IMR-90 (cell line): ENCODE measurements around the gene AQP12B. TPM values are rescaled to one million over a fixed set of nuclear protein-coding genes. Genes with fewer than 3 reads are reported as not detected.

Experiments
- ATAC-seq: fragments of 200-7000 bp; cut with Tn5 transposase; 2 replicates; pipeline ENCODE4 v1.9.1; 2020; ENCODE audit warnings: low read depth, mild to moderate bottlenecking, moderate library complexity
- BruUV-seq: library from RNA; stranded (reverse); fragments of 400-500 nt; replicated peaks from 2 replicates; lab custom pipeline; 2021; lab: Mats Ljungman, UMichigan
- CTCF ChIA-PET: fragments of 300-600 bp; formaldehyde crosslinking; extraction: SDS; loops from one replicate; lab custom pipeline; 2021; ENCODE audit warnings: antibody characterized with exemption; lab: Yijun Ruan, JAX
- POLR2A ChIA-PET: fragments of 300-600 bp; sonication (Branson Sonifier 250); formaldehyde crosslinking; loops from one replicate; lab custom pipeline; 2022; ENCODE audit warnings: antibody characterized with exemption; ENCODE audit not compliant: unreplicated experiment; lab: Charles Lee
- DNase-seq: peaks from one replicate; pipeline ENCODE4 v3.0.0; 2013
- H2AFZ ChIP-seq: replicated peaks from 2 replicates; pipeline ENCODE3; 2013; ENCODE audit warnings: low read length, mild to moderate bottlenecking; ENCODE audit not compliant: poor library complexity
- H2AK5ac ChIP-seq: 2 replicates; pipeline ENCODE4 v1.6.1; 2013; ENCODE audit warnings: low read depth, low read length, inconsistent platforms
- H2AK9ac ChIP-seq: replicated peaks from 2 replicates; pipeline ENCODE3; 2013; ENCODE audit warnings: mild to moderate bottlenecking, low read depth, low read length, moderate library complexity; ENCODE audit not compliant: poor library complexity
- H2BK120ac ChIP-seq: 2 replicates; pipeline ENCODE4 v1.6.1; 2013; ENCODE audit warnings: low read depth, low read length, inconsistent platforms
- H2BK15ac ChIP-seq: 3 replicates; pipeline ENCODE4 v1.6.1; 2013; ENCODE audit warnings: low read depth, low read length, inconsistent platforms
- H2BK20ac ChIP-seq: 2 replicates; pipeline ENCODE4 v1.6.1; 2013; ENCODE audit warnings: low read depth, mild to moderate bottlenecking, inconsistent platforms, low read length, moderate library complexity
- H2BK5ac ChIP-seq: 2 replicates; pipeline ENCODE4 v1.6.1; 2013; ENCODE audit warnings: mild to moderate bottlenecking, low read depth, low read length, inconsistent platforms; ENCODE audit not compliant: poor library complexity, severe bottlenecking
- H3K14ac ChIP-seq: replicated peaks from 2 replicates; pipeline ENCODE4 v1.6.1; 2013; ENCODE audit warnings: low read depth, low read length, inconsistent platforms
- H3K18ac ChIP-seq: 2 replicates; pipeline ENCODE4 v1.6.1; 2013; ENCODE audit warnings: low read depth, low read length, control low read depth
- H3K23ac ChIP-seq: 2 replicates; pipeline ENCODE4 v1.6.1; 2013; ENCODE audit warnings: low read depth, low read length, inconsistent platforms
- H3K27ac ChIP-seq: 2 replicates; pipeline ENCODE4 v1.5.1; 2013; ENCODE audit warnings: mild to moderate bottlenecking, control low read depth, low read length; ENCODE audit not compliant: insufficient read depth
- H3K27me3 ChIP-seq: 2 replicates; pipeline ENCODE4 v1.6.1; 2013; ENCODE audit warnings: low read length; ENCODE audit not compliant: control insufficient read depth, insufficient read depth
- H3K36me3 ChIP-seq: 2 replicates; pipeline ENCODE4 v1.6.1; 2013; ENCODE audit warnings: low read length, mixed read lengths; ENCODE audit not compliant: control insufficient read depth, insufficient read depth
- H3K4ac ChIP-seq: 2 replicates; pipeline ENCODE4 v1.6.1; 2013; ENCODE audit warnings: low read depth, low read length, inconsistent platforms
- H3K4me1 ChIP-seq: 2 replicates; pipeline ENCODE4 v1.6.1; 2013; ENCODE audit warnings: low read length, mixed read lengths; ENCODE audit not compliant: control insufficient read depth, insufficient read depth
- H3K4me2 ChIP-seq: 2 replicates; pipeline ENCODE4 v1.6.1; 2013; ENCODE audit warnings: low read depth, mild to moderate bottlenecking, control low read depth, low read length, moderate library complexity
- H3K4me3 ChIP-seq: 2 replicates; pipeline ENCODE4 v1.5.1; 2013; ENCODE audit warnings: low read depth, mild to moderate bottlenecking, control low read depth, low read length, moderate library complexity; ENCODE audit not compliant: insufficient read depth
- H3K56ac ChIP-seq: 2 replicates; pipeline ENCODE4 v1.6.1; 2013; ENCODE audit warnings: low read length, inconsistent platforms; ENCODE audit not compliant: insufficient read depth; ENCODE audit errors: extremely low read depth
- H3K79me1 ChIP-seq, 2 experiments: 2 replicates each; pipeline ENCODE4 v1.6.1; 2013; ENCODE audit warnings: low read length in 2 of 2, inconsistent platforms in 1 of 2, low read depth in 1 of 2
- H3K9ac ChIP-seq: 2 replicates; pipeline ENCODE4 v1.6.1; 2013; ENCODE audit warnings: low read depth, low read length, control low read depth
- H3K9me1 ChIP-seq: 2 replicates; pipeline ENCODE4 v1.6.1; 2013; ENCODE audit warnings: low read length, inconsistent platforms; ENCODE audit not compliant: insufficient read depth
- H3K9me3 ChIP-seq: 2 replicates; pipeline ENCODE4 v1.6.1; 2013; ENCODE audit warnings: low read length; ENCODE audit not compliant: control insufficient read depth, insufficient read depth
- H4K20me1 ChIP-seq: 2 replicates; pipeline ENCODE4 v1.6.1; 2013; ENCODE audit warnings: low read length, inconsistent platforms; ENCODE audit not compliant: insufficient read depth
- H4K5ac ChIP-seq: 2 replicates; pipeline ENCODE4 v1.6.1; 2013; ENCODE audit warnings: mild to moderate bottlenecking, low read depth, low read length, control low read depth
- H4K8ac ChIP-seq, 2 experiments: 2 replicates each; pipeline ENCODE4 v1.6.1; 2013; ENCODE audit warnings: low read depth in 2 of 2, low read length in 2 of 2, control low read depth in 1 of 2, inconsistent platforms in 1 of 2
- H4K91ac ChIP-seq: 2 replicates; pipeline ENCODE4 v1.6.1; 2013; ENCODE audit warnings: low read depth, low read length, inconsistent platforms; ENCODE audit not compliant: insufficient read depth
- BHLHE40 ChIP-seq: fragments of 150-350 bp; IDR thresholded peaks from 2 replicates; pipeline ENCODE4 v1.6.1; 2016; ENCODE audit warnings: mild to moderate bottlenecking, low read depth, low read length
- CEBPB ChIP-seq: IDR thresholded peaks from 2 replicates; pipeline ENCODE4 v1.6.1; 2012; ENCODE audit warnings: low read depth, low read length, improper control_type of control experiment
- CHD1 ChIP-seq: IDR thresholded peaks from 2 replicates; pipeline ENCODE4 v1.6.1; 2012; ENCODE audit warnings: low read depth, low read length, improper control_type of control experiment
- FOS ChIP-seq: fragments of 150-350 bp; IDR thresholded peaks from 2 replicates; pipeline ENCODE4 v1.6.1; 2016; ENCODE audit warnings: low read depth, low read length
- MXI1 ChIP-seq: IDR thresholded peaks from 2 replicates; pipeline ENCODE4 v1.6.1; 2012; ENCODE audit warnings: low read depth, mild to moderate bottlenecking, low read length, moderate library complexity, borderline replicate concordance
- NFE2L2 ChIP-seq: fragments of 150-350 bp; IDR thresholded peaks from 2 replicates; pipeline ENCODE4 v1.6.1; 2016; ENCODE audit warnings: low read depth, mild to moderate bottlenecking, low read length
- RAD21 ChIP-seq: IDR thresholded peaks from 2 replicates; pipeline ENCODE4 v1.6.1; 2012; ENCODE audit warnings: low read length, improper control_type of control experiment
- RCOR1 ChIP-seq: IDR thresholded peaks from 2 replicates; pipeline ENCODE4 v1.6.1; 2012; ENCODE audit warnings: mild to moderate bottlenecking, low read length, improper control_type of control experiment; ENCODE audit not compliant: insufficient replicate concordance
- RFX5 ChIP-seq: IDR thresholded peaks from 2 replicates; pipeline ENCODE4 v1.8.0; 2012; ENCODE audit warnings: low read depth, mild to moderate bottlenecking, low read length, moderate library complexity
- SMC3 ChIP-seq: fragments of 150-350 bp; IDR thresholded peaks from 2 replicates; pipeline ENCODE4 v1.6.1; 2016; ENCODE audit warnings: low read depth, mild to moderate bottlenecking, antibody characterized with exemption, low read length, moderate library complexity
- USF2 ChIP-seq: fragments of 150-350 bp; IDR thresholded peaks from 2 replicates; pipeline ENCODE4 v1.6.1; 2017; ENCODE audit warnings: mild to moderate bottlenecking, antibody characterized with exemption, low read length, low read depth
- WGBS, 2 experiments: methylation state at CpG; one replicate each; pipeline versions ENCODE4 v1.1.5 to v1.1.7; 2013; ENCODE audit warnings: missing lambda C conversion rate in 2 of 2; ENCODE audit not compliant: insufficient read length in 1 of 2; ENCODE audit errors: extremely low coverage in 2 of 2; 5-methylcytosine and 5-hydroxymethylcytosine counted together
- dilution Hi-C: fragments of 300-500 bp; cut with HindIII; formaldehyde crosslinking; loops from one replicate; pipeline ENCODE4 v1.14.3; 2018; ENCODE audit warnings: low sequenced_read_pairs; ENCODE audit not compliant: unreplicated experiment
- in situ Hi-C: fragments of 300-500 bp; cut with MboI; formaldehyde crosslinking; loops from 3 replicates; pipeline ENCODE4 v1.14.3; 2019; ENCODE audit warnings: low sequenced_read_pairs, inconsistent platforms, mixed read lengths
- intact Hi-C: fragments of 100-400 bp; cut with micrococcal nuclease; formaldehyde crosslinking; loops from 2 replicates; pipeline ENCODE4 v1.10.0; 2022
- polyA plus RNA-seq, 3 experiments: library from polyadenylated mRNA; depleted of rRNA; stranded (reverse); fragments of >200 nt; gene quantifications; 2 replicates each; pipeline ENCODE4 v1.2.3, GENCODE V29; 2012; ENCODE audit warnings: low replicate concordance in 1 of 3
- total RNA-seq: library from RNA; depleted of rRNA; stranded (reverse); fragments of >200 nt; gene quantifications from 2 replicates; pipeline ENCODE4 v1.2.3, GENCODE V29; 2012
- TF ChIP-seq, protein P1 (sequence below): conservative IDR thresholded peaks from 2 replicates; pipeline ENCODE4 v1.5.1; 2012; ENCODE audit warnings: mild to moderate bottlenecking, low read depth, low read length, improper control_type of control experiment

The AQP12B gene
- total and polyA plus RNA-seq, 2 of the 4 experiments (the other 2 are of a cell fraction): not detected

GRCh38 chr2:240626531-240627300, 56.0 kb downstream of the AQP12B start:
- Histone ChIP-seq H3K4me1 (peaks cover 2% of the 10 kb centered on the region; the same call in 1 of the 2 replicates), H3K36me3 (no peaks in the 10 kb centered on the region), H3K9me1 (no peaks in the 10 kb centered on the region), H2BK20ac (no peak overlapping the region), H3K79me1 (no peaks in the 10 kb centered on the region), H3K27me3 (peaks cover 12% of the 10 kb centered on the region; the same call in 1 of the 2 replicates), H2AK9ac (no peak overlapping the region), H4K20me1 (no peaks in the 10 kb centered on the region), H2BK15ac (no peak overlapping the region), H3K56ac (no peak overlapping the region), H3K14ac (no peak overlapping the region), H2BK5ac (no peak overlapping the region), H3K9ac (no peak overlapping the region), H3K18ac (no peak overlapping the region), H2AFZ (no peak overlapping the region), H4K5ac (no peak overlapping the region), H3K4me3 (no peak overlapping the region), H3K23ac (no peak overlapping the region), H3K9me3 (no peaks in the 10 kb centered on the region), H4K8ac (no peak overlapping the region), H3K4me2 (no peak overlapping the region), H2BK120ac (no peak overlapping the region), H2AK5ac (no peak overlapping the region), H4K91ac (no peak overlapping the region), H3K4ac (no peak overlapping the region), H3K27ac (no peak overlapping the region)
- TF ChIP-seq NFE2L2: no peak
- TF ChIP-seq MXI1: no peak
- no peak for TF ChIP-seq RFX5
- TF ChIP-seq USF2: no peak
- no peak for TF ChIP-seq RCOR1
- TF ChIP-seq BHLHE40: no peak
- TF ChIP-seq CEBPB: no peak
- no peak for TF ChIP-seq RAD21
- TF ChIP-seq CHD1: no peak
- TF ChIP-seq SMC3: no peak
- TF ChIP-seq FOS: no peak
- TF ChIP-seq, protein P1, sequence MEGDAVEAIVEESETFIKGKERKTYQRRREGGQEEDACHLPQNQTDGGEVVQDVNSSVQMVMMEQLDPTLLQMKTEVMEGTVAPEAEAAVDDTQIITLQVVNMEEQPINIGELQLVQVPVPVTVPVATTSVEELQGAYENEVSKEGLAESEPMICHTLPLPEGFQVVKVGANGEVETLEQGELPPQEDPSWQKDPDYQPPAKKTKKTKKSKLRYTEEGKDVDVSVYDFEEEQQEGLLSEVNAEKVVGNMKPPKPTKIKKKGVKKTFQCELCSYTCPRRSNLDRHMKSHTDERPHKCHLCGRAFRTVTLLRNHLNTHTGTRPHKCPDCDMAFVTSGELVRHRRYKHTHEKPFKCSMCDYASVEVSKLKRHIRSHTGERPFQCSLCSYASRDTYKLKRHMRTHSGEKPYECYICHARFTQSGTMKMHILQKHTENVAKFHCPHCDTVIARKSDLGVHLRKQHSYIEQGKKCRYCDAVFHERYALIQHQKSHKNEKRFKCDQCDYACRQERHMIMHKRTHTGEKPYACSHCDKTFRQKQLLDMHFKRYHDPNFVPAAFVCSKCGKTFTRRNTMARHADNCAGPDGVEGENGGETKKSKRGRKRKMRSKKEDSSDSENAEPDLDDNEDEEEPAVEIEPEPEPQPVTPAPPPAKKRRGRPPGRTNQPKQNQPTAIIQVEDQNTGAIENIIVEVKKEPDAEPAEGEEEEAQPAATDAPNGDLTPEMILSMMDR: no peak
- intact Hi-C loops: no loop called here
- WGBS, 2 experiments: 66% methylated on average over 7 of the region's 21 CpGs; no CpG with 5 or more reads in 1 of the 2 experiments
- ChIA-PET CTCF (no interaction called here), POLR2A (no interaction called here)
- in situ Hi-C loops: no loop called here
- ATAC-seq (no peak), DNase-seq (no peak)
- dilution Hi-C loops: no loop called here
- no TSS peak for BruUV-seq
